ENCODE data around the gene MRPL41. TPM values are rescaled to one million over a fixed set of nuclear protein-coding genes. Genes with fewer than 3 reads are reported as not detected.
"Not testable (repeated sequence)": the region's sequence is repeated elsewhere in the genome, so short reads cannot be mapped to it uniquely, and the experiment has no call there.

Gene MRPL41
- polyA plus RNA-seq, 10 donors, result 17.7 to 39.4 (median 22.2) TPM

DNA sequence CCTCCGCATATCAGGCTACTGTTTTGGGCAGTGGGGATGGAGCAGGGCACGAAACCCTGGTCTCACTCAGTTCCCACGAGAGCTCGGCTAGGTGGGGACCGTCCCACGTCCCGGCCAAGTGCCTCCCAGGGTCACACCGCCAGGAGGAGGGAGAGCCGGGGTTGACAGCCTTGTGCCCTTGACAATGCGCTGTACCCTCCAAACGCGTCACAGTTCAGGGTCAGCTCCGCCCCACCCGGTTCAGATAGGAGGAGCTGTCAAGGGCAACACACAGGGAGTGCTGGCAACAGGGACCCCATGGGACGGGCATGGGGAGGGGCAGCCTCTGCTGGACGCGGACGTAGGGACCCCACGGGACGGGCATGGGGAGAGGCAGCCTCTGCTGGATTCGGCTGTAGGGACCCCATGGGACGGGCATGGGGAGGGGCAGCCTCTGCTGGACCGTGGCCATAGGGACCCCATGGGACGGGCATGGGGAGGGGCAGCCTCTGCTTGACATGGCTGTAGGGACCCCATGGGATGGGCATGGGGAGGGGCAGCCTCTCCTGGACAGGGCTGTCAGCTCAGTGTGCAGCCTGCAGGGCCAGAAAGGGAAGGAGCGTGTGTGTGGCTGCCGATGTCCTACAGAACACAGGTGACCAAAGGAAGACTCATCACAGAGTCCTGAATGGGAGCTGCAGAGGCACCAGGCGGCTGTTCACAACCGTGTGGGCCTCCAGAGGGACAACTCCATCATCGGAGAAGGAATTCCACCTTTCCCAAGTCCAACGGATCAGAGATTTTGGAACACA, 30.9 kb upstream of the MRPL41 start:
- DNase-seq, result no peak

DNA sequence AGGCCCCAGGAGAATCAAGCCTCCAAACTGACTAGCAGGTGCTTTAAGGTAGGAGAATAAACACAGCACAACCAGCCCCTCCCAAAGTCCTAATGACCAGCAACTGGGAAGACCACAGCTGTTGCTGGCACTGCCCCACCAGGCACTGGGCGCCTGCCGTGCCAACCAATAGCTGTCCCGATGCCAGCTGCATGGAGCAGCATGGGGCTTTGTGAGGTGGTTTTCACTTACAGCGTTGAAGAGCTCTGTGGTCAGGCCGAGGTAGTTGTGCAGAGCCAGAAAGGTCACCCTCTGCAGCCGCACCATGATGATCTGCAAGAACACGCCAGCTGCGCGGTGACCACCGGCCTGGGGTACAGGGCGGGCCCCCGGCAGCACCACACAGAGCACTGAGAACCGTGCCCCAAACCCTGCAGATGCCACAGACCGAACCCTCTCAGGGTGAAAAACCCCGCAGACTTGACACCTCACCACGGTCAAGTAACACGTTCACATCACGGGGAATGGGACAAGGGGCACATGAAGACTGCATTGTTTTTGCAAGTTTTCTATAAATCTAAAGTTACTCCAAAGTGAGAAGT, 30.2 kb upstream of the MRPL41 start:
- DNase-seq, result peak; percentile 42 to 48 (median 47)

DNA sequence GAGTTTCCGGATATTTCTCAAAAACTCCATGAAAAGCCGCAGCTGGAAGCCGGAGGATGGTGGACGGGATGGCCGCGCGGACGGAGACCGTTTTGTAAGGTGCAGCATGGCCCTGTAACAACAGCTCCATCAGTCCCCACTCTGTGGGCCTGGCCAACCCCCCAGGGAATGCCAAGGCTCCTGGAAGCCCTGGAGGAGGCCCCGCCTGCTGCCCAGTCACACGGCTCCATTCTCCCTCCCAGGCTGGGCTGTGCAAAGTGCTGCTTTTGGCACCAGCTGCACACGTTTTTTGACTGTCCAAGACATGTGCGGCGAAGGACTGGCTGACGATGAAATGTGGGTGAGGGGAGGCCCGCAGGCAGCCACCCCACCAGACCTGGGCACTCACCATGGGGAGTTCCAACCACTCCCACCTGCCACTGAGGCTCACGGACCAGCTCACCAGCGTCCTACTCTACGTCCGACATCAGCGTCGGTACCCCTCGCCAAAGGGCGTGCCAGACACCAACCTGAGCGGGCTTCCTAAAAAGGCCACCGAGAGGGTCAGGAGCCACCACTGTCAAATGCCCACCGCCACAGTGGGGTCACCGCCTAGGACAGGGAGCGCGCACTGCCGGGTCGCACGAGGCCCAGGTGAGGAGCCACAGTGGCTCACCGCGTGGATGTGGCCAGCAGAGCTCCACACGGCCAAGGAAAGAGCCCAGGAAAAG, 28.8 kb upstream of the MRPL41 start:
- DNase-seq, result no peak

DNA sequence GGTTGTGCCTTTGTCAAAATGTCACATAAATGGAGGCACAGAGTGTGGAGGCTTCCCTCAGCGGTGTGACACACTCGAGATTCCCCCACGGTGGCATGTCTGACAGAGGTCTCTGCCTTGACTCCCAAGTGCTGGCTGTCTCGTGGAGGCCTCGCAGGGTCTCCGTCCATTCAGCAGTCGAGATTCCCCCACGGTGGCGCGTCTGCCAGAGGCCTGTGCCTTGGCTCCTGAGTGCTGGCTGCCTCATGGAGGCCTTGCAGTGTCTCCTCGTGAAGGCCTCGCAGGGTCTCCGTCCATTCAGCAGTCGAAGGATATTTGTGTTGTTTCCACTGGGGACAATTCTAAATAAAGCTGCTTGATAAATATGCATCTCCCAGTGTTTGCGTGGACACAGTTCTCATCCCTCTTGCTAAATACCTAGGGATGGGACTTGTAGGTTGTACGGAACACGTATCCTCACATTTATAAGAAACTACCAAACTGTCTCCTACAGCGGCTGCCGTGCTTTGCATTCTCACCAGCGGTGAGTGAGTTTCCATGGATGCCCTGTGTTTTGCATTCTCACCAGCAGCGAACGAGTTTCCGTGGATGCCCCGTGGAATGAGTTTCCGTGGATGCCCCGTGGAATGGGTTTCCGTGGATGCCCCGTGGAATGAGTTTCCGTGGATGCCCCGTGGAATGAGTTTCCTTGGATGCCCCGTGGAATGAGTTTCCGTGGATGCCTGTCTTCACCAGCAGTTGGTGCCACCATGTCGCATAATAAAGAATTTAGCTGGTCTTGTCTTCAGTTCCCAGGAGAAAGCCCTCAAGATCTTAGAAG, 27.3 kb upstream of the MRPL41 start:
- no peak for DNase-seq

DNA sequence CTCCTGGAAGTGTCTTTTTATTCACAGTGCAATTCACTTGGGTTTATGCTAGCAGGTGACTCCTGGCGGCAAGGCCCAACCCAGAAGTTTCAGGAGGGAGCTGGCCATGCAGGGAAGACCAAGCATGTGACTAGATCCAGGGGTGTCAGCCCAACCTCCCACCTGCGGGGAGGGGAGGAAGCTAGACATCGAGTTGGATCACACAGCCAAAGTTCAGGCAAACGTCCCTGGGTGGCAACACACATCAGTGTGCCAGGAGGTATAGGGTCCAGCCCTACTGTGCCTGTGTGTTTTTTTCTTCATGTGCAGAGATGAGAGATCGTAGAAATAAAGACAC, 26.7 kb upstream of the MRPL41 start:
- no peak for DNase-seq

DNA sequence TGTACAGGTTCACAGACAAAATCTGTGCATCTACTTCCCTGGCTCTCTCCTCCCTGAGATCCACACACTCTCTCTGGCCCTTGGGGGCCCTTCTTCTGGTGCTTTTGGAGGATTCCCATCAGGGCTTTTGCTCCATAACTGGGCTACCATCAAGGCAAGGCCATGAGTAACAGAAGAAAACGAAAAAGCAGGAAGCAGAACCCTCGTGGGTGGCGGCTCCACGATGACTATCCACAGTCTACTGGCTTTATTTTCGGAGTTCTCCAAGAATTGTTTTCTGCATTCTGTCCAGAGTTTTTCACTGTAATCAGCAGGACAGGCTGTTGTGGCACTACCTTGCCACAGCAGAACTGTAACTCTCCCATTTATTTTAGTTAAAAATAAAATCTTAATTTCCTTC, 21.3 kb upstream of the MRPL41 start:
- no peak for DNase-seq

DNA sequence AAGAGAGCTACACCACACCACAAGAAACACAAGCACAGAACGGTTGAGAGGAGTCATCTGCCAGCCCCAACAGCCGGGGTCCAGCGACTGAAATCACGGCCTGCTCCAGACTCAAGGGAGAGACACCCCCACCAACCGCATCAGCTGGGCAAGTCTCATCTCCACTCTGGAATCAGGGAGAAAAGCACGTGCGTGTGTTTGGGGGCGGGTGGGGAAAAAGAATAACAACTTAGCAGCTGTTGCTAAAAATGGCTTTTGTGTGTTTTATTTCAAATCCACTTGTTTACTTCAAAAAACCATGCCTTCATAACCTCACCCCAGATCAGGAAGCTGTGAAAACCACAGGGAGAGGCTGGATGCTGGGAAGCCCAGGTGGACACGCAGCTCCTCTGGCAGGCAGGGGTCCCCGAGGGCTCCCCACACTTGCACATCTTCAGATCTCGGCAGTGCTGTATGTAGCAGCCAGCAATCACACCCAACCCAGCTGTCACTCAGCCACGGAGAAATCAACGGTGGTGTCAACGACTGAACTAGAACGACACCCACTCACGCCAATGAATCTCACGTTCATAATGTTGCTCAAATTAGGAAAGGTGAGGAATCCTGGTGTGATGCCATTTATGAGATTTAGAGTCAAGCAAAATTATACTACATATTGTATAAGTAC, 20.4 kb upstream of the MRPL41 start:
- peak in 1 of 3 donors; percentile 24 for DNase-seq

DNA sequence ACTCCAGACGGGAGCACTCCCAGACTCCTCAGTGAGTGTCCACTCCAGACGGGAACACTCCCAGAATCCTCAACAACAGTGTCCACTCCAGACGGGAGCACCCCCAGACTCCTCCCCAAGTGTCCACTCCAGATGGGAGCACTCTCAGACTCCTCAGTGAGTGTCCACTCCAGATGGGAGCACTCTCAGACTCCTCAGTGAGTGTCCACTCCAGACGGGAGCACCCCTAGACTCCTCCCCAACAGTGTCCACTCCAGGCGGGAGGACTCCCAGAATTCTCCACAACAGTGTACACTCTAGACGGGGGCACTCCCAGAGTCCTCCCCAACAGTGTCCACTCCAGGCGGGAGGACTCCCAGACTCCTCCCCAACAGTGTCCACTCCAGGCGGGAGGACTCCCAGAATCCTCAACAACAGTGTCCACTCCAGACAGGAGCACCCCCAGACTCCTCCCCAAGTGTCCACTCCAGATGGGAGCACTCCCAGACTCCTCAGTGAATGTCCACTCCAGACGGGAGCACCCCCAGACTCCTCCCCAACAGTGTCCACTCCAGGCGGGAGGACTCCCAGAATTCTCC, 18.7 kb upstream of the MRPL41 start:
- not testable (repeated sequence) for DNase-seq

DNA sequence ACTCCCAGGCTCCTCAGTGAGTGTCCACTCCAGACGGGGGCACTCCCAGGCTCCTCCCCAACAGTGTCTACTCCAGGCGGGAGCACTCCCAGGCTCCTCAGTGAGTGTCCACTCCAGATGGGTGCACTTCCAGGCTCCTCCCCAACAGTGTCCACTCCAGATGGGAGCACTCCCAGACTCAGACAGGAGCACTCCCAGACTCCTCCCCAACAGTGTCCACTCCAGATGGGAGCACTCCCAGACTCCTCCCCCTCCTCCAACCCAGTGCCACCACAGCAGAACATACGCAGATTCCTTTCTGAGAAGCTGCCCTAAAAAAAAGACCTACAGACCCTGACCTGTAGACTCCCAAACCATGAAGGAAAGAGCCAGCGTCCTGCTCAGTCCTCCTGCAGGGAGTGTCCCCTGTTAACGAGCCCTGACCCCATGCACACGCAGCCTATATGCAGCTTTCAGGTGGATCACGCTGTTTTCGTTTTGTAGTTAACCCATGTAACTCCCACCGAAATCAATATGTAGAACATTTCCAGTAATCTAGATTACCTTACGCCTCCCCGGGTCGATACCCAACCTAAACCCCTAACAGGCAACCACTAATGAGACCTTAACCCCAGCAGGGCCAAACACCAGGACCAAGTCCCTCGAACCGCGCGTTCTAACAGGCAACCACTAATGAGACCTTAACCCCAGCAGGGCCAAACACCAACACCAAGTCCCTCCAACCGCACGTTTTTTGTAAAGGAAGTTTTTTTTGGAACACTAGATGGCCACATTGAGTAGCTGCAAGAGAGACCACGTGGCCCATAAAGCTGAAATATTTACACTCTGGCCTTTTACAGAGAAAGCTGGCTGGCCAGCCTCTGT, 17.2 kb upstream of the MRPL41 start:
- DNase-seq, result peak in 2 of 3 donors; percentile 44 to 73

DNA sequence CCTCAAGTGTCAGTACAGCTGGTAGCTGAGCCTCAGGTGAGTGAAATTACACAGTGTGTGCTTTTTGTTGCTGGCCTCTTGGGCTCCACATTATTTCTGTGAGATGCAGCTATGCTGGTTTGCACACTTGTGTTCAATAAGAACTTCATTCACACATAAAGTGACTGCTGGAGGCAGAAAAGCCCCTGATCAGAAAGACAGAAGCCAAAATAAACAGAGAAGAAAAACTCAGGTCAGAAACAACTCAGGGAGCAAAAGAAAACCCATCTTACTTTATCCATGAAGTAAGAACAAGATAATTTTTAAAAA, 16.6 kb upstream of the MRPL41 start:
- DNase-seq, result no peak

DNA sequence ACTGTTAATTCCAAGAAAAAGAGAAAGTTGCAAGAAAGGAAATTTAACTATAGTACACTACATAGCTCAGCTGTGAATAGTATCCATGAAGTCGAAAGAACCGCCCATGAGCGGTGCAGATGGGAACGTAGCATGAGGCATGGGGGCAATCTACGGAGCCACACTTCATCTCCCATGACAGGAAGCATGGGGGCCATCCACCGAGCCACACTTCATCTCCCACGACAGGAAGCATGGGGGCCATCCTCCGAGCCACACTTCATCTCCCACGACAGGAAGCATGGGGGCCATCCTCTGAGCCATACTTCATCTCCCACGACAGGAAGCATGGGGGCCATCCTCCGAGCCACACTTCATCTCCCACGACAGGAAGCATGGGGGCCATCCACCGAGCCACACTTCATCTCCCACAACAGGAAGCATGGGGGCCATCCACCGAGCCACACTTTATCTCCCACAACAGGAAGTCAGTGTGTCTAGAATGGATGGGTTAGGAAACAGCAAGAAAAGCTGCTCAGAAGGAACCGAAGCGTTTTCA, 15.0 kb upstream of the MRPL41 start:
- DNase-seq, result not testable (repeated sequence)

DNA sequence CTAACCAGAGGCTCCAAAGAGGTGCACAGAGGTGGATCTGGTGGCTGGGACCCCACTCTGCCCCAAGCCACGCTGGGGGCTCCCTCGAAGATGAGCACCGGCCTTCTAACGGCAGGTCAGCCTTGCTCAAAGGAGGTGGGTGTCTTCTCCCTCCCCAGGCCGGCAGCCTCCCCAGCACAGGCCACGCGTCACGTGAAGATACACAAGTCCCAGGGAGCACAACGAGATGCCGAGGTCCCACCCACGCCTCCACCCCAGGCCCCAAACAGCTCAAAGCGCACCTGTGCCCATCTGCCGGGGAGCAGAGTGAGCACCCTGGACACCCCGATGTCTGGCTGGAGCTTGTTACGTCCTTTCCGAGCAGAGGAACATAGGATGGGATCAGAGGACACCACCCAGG, 13.6 kb upstream of the MRPL41 start:
- no peak for DNase-seq

DNA sequence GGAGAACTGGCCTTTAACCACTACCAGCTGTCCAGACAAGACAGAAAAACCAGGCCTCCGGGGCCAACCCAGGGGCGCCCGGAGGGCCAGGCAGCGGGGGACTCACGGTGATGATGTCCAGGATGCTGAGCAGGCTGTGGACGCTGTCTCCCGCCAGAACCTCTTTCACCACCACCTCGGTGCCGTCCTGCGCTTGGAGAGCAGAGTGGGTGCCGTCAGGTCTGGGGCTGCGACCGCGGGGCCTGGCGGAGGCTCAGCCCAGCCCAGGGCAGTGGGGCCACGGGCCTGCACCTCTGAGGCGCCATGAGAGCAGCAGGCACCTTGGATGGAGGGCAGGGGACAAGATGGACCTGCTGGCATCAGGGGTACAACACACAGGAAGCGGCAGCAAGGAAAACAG, 11.1 kb upstream of the MRPL41 start:
- no peak for DNase-seq

DNA sequence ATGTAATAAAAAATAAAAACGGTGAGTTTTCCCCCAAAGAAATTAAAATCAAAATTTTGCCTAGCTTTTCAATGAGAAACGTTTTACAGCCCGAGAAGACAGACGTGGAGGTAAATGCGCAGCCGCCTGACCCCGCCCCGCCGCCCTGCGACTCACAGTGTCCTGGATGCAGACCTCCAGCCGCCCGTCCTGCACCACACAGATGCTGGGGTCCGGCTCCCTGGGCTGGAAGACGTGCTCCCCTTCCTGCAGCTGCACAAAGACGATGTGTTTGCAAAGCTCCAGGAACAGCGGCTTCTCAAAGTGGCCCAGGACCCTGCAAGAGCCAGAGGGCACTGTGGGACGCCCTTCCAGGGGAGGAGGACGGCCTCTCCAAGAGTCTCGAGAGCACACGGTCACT, 9.2 kb upstream of the MRPL41 start:
- no peak for DNase-seq

DNA sequence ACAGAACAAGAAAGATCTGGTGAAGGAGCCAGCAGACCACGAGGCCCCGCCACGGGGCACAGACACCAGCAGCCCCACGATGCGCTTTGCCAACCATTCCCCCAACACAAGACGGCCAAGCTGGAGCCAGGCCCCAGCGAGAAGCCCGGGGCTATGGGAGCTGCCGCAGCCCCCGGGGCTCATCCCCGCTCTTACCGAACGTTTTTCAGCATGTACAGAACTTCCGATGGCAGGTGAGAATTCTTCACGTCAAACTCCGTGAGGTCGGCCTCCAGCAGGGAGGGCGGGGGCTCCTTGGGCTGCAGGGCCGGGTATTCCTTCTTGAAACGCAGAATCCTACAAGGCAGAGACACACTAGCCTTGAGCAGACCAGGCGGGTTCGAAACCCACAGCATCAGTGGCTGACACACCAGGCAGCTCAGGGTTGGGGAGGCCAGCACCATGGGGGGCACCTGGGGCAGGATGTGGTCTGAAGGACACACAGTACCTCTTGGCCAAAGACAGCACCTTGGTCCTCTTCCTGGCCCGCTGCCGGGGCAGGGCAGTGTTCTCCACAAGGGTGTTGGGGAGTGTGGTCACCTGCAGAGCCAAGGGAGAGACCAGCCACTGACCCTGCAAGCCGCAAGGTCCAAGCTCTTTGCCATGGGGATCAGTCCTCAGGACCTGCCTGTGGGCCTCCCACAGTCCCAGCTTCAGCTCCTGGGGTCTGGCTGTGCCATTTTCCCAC, 8.3 kb upstream of the MRPL41 start:
- no peak for DNase-seq

DNA sequence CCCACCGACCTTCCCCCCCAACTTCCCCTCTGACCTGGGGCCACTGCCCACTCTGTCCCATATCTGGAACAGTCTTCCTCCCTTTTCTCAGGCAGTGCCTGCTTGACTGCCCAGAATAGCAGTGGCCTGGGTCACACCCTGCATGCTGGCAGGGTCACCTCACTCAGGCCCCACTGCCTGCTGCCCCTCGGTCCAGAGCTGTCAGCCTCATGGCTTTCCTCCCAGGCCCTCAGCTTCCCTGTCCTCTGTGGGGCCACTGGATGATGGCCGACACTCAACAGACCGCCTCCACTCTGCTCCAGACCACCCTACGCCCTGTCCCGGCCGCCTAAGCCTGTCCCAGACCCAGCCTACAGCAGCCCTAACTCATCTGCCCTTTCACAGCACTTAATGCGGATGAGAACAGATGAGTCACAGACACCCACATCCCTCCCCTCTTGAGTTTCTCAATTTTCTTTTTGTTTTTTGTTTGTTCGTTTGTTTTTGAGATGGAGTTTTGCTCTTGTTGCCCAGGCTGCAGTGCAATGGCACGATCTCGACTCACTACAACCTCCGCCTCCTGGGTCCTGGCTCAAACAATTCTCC, 7.4 kb upstream of the MRPL41 start:
- no peak for DNase-seq

DNA sequence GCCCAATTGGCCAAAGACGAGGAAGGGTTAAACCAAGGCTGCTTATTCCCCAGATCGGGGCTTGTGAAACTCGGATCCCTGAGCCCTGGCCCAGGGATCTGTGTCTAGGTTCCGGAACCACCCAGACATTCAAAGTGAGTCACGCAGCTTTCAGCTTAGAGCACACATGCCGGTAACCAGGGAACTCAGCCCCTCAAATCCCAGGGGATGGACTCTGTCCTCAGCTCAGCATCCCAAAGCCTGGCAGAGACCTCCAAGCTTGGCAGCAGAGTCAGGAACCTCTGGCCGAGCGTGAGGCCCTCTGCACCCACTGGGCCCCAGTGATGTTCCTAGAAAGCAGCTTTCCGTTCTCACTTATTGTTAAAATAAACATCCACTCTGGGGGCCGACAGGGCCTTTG, 6.6 kb upstream of the MRPL41 start:
- no peak for DNase-seq

DNA sequence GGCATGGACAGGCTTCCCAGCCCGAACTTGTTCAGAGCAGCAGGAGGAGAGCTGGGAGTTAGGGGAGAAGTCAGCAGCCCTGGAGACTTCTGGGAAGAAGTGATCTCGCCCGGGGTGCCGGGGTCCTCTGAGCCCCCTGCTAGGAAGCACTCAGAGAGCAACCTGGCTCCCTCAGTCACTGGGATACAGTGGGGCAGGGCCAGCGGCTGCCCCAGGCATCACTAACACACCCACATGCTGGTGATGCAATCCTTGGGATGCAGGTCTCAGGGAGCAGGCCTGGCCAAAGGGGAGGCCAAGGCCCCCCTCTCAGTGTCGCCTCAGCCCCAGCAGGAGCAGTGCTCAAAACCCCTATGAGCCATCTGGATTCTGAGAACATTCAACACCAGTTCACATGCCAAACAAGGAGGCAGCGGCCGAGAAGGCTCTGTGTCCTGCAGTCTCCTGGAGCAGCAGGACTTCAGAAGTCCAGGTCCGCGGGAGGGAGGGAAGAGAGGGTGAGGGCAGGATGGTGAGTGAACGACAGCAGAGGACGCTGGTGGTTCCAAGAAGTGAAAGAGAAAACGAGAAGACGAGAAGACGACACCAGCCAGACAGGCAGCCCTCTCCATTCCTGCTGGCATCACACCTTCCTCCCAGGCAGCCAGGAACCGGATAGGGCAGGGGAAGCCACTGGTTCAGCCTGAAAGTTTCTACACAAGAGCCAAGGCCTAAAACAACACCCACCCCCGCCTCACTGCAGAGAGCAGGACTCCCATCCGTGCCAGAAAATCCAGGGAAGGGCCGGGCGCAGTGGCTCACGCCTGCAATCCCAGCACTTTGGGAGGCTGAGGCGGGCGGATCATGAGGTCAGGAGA, 3.8 kb upstream of the MRPL41 start:
- DNase-seq, result no peak
